HepG2 (cell line): ENCODE measurements around the gene OXLD1. TPM values are rescaled to one million over a fixed set of nuclear protein-coding genes. Genes with fewer than 3 reads are reported as not detected.
A peak's percentile ranks its signal among the peaks of the same experiment; 100 is the strongest.

Experiments used
- ARID4A ChIP-seq: sonication (generic); formaldehyde crosslinking; IDR thresholded peaks from 2 replicates; pipeline ENCODE4 v1.5.0; 2020; ENCODE audit warnings: mild to moderate bottlenecking, missing genetic modification reagents, borderline replicate concordance
- ATF7-NPFF ChIP-seq: sonication (generic); formaldehyde crosslinking; IDR thresholded peaks from 2 replicates; pipeline ENCODE4 v1.8.1; 2023; ENCODE audit warnings: mild to moderate bottlenecking, low read depth, missing genetic modification reagents, moderate library complexity
- FOXJ3 ChIP-seq: sonication (generic); formaldehyde crosslinking; IDR thresholded peaks from 2 replicates; pipeline ENCODE4 v1.4.0; 2020; ENCODE audit warnings: missing genetic modification reagents, mild to moderate bottlenecking, borderline replicate concordance
- MBNL3 ChIP-seq: fragments of 250-450 bp; sonication (Bioruptor Pico); conservative IDR thresholded peaks from 2 replicates; pipeline ENCODE4 v1.8.0; 2022; ENCODE audit warnings: mild to moderate bottlenecking, inconsistent platforms
- MLXIP ChIP-seq: sonication (generic); formaldehyde crosslinking; IDR thresholded peaks from 2 replicates; pipeline ENCODE4 v1.9.0; 2021; ENCODE audit warnings: missing genetic modification reagents, borderline replicate concordance
- RNF219 ChIP-seq: sonication (generic); formaldehyde crosslinking; IDR thresholded peaks from 2 replicates; pipeline ENCODE4 v1.5.0; 2020; ENCODE audit warnings: mild to moderate bottlenecking, missing genetic modification reagents
- SSRP1 ChIP-seq: IDR thresholded peaks from 2 replicates; pipeline ENCODE4 v1.6.1; 2016; ENCODE audit warnings: control low read depth
- TAF1 ChIP-seq: sonication (generic); formaldehyde crosslinking; IDR thresholded peaks from 2 replicates; pipeline ENCODE4 v1.4.0; 2020; ENCODE audit warnings: missing genetic modification reagents
- ZNF354B ChIP-seq: sonication (generic); formaldehyde crosslinking; IDR thresholded peaks from 2 replicates; pipeline ENCODE4 v1.8.0; 2022; ENCODE audit warnings: mild to moderate bottlenecking, missing genetic modification reagents
- ZNF414 ChIP-seq: sonication (generic); formaldehyde crosslinking; IDR thresholded peaks from 2 replicates; pipeline ENCODE4 v1.5.0; 2020; ENCODE audit warnings: missing genetic modification reagents
- ZNF7 ChIP-seq: IDR thresholded peaks from 2 replicates; pipeline ENCODE4 v1.6.1; 2016; ENCODE audit warnings: missing biosample characterization, missing genetic modification reagents
- polyA plus RNA-seq, 8 experiments: library from polyadenylated mRNA; depleted of rRNA in 3 of 8; stranded (reverse) in 7 of 8; unstranded in 1 of 8; fragments of >200 nt; fragmentation: Illumina TruSeq in 4 of 8; extraction: Trizol in 4 of 8; gene quantifications; 2 replicates each; pipeline versions ENCODE4 v1.2.1 to v1.2.3, GENCODE V29; 2011 to 2016; ENCODE audit warnings: low read depth in 4 of 8, missing spikeins in 1 of 8, mixed read lengths in 1 of 8; ENCODE audit not compliant: insufficient read depth in 1 of 8
- total RNA-seq, 5 experiments: library from RNA; depleted of rRNA; stranded (reverse); fragments of >200 nt; fragmentation: Illumina TruSeq; extraction: Trizol; gene quantifications; 2 replicates each; pipeline ENCODE4 v1.2.3, GENCODE V29; 2016; ENCODE audit warnings: low read depth in 1 of 5
- TF ChIP-seq, protein P1 (sequence below): IDR thresholded peaks from 2 replicates; pipeline ENCODE4 v1.6.1; 2016; ENCODE audit warnings: missing compliant biosample characterization, missing genetic modification reagents, borderline replicate concordance

The OXLD1 gene
- total and polyA plus RNA-seq, 2 of the 13 experiments (the other 11 are each of a cell fraction or from before 2014, with no cell fraction given) = 27.1 to 37.5 TPM

DNA sequence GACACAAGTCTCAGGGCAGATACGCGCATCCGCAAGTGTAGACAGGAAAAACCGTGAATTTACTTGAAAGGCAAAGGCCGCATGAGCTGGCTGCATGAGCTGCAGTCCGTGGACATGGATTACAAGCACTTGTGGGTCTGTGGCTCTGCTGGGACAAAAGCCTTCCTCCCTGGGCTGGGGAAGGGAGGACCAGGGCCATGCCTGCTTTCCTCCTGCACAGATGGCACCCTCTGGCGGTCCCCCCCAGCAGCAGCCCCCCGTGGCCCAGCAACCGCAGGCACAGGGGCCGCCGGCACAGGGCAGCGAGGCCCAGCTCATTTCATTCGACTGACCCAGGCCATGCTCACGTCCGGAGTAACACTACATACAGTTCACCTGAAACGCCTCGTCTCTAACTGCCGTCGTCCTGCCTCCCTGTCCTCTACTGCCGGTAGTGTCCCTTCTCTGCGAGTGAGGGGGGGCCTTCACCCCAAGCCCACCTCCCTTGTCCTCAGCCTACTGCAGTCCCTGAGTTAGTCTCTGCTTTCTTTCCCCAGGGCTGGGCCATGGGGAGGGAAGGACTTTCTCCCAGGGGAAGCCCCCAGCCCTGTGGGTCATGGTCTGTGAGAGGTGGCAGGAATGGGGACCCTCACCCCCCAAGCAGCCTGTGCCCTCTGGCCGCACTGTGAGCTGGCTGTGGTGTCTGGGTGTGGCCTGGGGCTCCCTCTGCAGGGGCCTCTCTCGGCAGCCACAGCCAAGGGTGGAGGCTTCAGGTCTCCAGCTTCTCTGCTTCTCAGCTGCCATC is 35.1 kb upstream of the OXLD1 start (continued):
- TF ChIP-seq MLXIP (no peak), SSRP1 (no peak), RNF219 (CRISPR knock-in tag) (no peak), FOXJ3 (CRISPR knock-in tag) (no peak), TAF1 (no peak), ATF7-NPFF (CRISPR knock-in tag) (no peak; the same call in 1 of the 2 replicates), MBNL3 (no peak), ZNF414 (CRISPR knock-in tag) (no peak), ARID4A (CRISPR knock-in tag) (no peak), ZNF354B (CRISPR knock-in tag) (peak; percentile 60; the same call in 1 of the 2 replicates), ZNF7 (CRISPR knock-in tag) (no peak)
- TF ChIP-seq, protein P1, sequence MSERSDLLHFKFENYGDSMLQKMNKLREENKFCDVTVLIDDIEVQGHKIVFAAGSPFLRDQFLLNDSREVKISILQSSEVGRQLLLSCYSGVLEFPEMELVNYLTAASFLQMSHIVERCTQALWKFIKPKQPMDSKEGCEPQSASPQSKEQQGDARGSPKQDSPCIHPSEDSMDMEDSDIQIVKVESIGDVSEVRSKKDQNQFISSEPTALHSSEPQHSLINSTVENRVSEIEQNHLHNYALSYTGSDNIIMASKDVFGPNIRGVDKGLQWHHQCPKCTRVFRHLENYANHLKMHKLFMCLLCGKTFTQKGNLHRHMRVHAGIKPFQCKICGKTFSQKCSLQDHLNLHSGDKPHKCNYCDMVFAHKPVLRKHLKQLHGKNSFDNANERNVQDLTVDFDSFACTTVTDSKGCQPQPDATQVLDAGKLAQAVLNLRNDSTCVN (CRISPR knock-in tag) = no peak
